ENCODE data around the gene PHF21B.

PHF21B gene

DNA sequence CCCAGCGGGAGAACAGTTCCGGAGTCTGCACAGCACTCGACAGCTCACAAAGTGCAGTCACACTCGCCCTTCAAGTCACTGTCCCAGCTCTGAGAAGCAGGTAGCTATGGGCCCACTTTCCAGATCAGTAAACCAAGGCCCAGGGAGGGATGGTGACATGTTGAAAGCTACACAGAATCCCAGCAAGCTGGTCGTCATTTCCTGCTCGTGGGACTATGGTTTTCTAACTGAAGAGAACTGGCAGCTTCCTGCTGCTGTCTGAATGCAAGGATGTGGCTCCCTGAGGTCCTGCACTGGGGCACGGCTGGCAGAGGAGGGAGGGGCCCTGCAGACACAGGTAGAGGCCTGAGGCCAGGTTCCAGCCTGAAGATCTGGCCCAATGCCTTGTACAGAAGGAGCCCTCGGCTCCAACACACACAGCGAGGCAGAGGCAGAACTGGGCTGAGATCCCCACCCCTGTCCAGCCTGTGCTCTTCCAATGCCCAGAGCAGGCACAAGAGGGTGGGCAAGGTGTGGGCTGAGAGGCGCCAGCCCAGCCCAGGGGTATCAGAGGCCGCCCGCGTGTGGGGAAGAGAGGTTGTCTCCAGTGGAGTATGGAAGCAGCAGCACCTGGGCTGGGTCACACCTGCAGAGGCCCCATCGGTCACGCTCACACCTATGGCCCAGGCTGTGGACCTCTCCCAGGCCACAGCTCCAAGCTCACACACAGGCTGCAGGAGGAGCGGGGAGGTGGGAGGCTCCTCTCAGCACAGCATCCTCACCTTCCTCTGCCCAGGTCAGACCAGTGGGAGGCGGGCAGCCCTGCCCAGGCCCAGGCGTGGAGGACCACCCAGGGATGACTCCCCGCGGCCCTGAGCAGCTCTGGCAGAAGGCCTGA, 119.2 kb downstream of the PHF21B start:
- DNase-seq = no peak

DNA sequence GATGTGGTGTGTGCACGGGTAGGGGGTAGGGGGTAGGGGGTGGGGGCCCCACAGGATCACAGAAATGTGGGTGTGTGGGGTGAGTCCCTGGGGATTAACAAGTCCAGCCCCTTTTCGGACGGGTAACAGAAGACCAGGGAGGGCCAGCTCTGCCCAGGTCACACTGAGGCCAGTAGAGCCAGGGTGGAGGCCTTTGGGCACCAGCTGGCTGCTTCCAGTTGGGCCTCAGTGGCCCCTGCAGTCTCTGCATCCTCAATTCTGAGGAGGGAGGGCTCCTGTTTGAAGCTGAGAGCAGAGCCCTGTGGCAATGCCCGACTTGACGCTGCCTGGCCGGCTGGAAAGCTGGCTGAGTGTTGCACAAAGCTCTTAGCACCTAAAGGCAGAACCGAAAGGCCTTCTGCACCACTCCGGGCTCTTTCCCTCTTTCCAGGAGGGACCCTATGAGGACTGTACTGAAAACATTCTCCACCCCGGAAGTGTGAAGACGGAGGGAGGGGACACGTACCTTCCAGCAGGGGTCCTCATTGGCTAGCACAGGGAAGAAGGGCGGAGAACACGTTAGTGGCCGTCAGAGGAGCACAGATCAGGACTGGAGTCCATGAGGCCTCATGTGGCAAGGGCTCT, 120.4 kb downstream of the PHF21B start:
- no peak for DNase-seq

DNA sequence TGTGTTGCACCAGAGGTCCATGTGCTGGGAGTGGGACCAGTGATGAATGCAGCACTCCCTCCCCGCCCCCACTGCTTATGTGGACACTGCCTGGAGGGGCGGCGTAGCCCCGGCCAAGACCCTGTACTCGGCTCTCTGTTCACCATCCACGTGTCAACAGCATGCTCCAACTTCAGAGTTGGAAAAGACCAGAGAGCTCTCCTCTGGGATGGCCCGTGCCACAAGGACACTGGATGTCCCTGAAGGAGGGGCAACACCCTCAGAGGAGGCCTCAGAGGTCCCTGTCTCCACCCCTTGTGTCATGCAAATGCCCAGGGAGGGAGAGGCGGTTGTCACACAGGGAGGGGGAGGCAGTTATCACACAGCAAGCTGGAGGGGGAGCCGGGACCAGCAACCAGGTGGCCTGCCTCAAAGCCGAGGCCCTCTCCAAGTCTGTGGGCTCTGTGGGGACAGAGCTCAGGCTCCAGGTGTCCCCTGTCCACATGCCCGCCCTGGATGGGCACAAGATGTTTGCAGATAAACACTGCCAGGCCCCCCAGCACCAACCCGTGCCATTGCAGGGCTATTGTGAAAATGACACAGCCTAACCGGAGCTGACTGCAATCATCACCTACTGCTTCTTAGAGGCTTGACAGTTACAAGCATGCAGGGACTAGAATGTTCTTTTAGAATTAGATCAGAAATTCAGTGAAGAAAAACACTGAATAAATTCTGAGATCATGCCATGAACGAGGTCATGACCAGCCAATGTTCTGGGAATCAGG, 121.1 kb downstream of the PHF21B start:
- no peak for DNase-seq

DNA sequence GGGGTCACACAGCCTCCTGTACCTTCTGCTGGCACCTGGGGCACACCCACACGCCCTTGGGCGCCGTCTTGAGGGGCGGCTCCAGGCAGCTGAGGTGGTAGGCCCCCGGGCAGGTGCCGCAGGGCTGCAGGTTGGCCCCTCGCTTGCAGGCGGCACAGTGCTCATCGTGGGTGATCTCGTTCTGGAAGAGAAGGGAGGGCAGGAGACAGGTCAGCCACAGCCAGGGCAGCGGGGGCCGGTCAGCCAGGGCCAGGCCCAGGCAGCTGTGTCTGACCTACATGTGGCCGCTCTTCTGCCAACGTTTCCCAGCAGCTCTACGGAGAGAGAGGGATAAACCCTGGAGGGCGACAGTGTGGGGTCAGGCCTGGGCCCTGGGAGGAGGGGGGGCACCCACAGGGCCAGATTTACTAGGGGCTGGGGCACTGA, 121.9 kb downstream of the PHF21B start:
- no peak for DNase-seq

DNA sequence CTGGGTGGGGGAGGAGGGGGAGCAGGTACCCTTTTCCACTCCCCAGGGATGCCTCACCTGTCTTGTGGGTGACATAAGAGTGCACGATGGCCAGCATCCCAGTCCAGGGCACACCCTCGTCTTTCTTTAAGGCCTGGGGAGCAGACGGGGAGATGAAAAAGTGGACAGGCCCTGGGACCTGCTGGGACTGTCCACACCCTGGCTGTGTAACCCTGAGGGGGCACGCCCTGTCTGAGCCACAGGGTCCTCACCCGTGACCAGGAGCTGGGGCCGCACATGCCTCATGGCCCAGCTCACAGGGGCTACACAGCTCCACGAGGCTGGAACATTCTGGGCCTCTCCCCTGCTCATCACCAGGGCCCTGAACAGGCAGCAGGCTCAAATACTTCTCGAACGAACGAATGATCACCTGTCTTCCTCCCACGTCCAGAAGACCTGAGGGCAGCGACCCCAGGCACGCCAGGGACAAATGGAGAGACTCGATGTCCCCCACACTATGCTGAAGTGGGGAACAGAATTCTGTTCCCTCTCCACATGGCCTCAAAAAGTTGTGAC, 123.9 kb downstream of the PHF21B start:
- DNase-seq = no peak

DNA sequence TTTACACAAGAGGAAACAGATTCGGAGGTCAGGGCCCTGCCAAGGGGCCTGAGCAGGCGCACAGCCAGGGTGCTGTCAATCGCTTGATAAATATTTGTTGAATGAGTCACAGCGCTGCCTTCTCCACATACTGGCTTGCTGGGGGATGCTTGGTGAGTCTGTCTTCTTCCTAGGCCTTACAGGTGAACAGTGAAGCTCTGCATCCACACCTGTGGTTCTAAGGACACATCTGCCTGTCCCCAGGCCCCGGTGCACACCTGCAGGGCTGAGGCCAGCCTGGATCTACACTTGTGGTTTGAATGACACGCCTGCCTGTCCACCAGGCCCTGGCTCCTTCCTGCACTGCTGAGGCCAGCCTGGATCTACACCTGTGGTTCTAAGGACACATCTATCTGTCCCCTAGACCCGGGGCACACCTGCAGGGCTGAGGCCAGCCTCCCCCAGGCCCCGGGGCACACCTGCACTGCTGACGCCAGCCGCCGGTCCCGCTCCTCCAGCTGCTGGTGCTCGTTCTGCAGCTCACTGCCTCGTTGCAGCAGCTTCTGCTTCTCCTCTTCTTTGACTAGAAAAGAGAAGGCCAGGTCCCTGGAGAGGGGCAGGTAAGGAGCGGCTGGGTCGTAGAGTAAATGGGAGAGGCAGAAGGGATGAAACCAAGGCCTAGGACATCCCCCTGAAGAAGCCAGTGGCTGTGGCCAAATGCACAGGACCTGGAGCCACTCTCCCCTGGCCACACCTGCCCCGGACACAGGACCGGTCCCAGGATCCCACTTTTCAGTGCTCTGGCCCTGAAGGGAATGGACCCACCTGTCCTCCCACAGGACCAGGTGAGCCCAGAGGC, 124.6 kb downstream of the PHF21B start:
- DNase-seq = no peak

DNA sequence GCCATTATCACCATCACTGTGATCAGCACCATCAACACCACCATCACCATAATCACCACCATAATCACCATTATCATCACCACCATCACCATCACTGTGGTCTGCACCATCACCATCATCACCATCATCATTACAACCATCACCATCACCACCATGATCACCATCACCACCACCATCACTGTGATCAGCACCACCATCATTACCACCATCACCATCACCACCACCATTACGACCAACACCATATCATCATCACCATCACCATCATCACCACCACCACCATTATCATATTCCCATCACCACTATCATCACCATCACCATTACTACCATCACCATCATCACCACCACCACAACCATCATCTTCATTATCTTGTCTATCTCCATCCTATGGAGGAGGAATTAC, 125.2 kb downstream of the PHF21B start:
- DNase-seq = no peak

DNA sequence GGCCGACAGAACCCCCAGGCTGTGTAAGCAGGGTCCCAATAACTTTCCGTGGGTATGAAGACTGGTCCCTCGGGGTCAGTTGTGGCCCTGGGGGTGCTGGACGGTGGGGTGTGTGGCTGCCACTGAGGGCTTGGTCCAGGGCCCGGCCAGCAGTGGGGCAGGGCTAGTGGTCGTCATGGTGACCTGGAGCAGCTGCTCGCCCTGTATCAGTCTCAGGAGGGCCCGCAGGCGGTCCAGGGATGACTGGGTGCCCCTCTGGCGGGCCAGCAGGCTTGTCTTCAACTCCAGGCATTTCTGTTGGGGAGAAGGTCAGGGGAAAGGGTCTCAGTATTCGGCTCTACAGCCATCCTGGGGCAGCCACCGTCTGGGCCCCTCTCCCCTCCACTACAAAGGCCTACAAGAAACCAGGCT, 126.8 kb downstream of the PHF21B start:
- DNase-seq = no peak

DNA sequence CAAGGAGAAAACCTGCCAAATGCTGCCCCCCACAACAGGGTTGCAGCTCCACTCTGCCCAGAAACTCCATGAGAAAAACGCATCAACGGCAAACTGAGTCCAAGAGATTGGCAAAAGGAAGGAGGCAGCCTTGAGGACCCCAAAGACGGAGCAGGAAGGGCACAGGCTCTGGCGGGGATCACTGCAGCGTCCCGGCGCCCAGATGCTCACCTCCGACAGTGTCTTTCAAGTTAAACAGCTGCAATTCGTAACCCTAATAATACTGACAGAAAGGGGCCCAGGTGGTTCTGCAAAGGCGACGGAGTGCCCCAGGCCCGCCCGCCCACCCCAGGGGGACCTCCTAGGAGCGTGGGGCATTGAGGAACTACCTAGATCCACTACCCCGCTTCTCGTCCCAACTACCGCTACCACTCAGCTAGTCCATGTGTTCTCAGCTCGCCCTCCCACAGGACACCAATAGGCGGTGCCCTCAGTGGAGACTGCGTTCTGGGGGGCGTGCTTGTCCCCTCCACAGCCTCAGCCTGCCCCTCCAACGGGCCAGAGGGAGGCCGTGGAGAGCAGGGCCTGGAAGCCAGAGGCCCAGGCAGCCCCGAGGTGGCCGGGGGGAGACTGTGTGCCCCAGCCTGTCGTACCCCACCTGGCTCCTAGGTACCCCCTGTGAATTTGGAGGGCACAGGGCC, 127.4 kb downstream of the PHF21B start:
- DNase-seq = no peak

DNA sequence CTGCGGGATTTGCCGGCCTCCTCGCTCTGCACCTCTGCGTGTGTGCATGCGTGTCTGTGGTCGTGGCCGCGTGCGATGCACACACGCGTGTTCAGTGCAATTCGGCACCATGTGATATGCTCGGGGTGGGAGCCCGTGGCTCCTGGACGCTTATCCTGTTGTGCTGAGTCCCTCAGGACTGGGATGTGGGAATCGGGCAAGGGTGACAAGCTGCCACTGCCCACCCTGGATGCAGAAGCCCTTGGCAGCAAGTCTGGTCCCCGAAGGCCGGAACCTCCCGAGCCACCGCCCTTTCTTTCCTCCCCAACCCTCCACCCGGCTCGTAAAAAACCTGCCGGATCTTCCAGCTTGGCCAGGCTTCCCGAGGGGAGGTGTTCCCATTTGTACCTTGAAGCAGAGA, 128.2 kb downstream of the PHF21B start:
- DNase-seq = no peak

DNA sequence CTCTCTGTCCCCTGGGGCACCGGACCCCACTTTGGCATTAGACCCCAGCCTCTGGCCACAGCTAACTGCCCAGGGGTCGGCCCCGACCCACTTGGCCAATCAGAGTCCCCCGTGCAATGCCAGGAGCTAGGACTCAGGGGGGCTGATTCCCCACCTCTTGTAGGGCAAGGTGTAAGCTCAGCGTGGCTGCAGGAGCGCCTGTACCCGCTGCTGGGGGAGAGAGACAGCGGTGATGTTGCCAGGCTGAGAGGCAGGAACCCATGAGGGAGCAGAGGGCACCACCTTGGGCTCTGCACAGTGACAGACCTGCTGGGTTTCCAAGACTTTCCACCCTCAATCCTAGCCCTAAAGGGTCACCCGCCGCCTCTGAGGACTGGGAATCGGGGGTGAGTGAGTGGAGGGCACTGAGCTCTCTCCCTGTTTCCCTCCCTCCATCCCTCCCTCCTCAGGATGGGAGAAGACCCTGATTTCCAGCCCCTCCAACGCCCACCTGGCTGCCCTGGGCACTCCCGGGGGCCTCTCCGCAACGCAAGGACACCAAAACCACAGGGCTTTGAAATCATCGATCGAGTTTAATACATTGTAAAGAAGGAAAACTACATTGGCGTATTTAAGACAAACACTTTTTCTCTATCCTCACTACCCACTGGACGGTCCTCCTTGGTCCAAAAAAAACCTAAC, 129.1 kb downstream of the PHF21B start:
- DNase-seq = no peak

DNA sequence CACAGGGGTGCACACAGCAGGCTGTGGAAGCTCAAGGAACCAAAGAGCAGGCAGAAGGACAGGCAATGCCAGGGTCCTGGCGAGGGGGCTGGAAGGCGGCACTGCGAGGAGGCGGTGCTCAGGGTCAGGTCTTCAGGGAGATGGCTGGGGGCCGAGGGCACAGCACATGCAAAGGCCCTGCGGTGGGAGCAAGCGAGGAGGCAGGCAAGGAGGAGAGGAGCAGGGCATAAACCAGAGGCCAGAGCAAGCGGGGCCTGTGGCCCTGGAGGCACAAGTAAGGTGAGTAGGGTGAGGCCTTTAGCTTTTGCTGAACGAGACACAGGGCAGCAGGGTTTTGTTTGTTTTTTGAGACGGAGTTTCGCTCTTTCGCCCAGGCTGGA, 130.5 kb downstream of the PHF21B start:
- no peak for DNase-seq

DNA sequence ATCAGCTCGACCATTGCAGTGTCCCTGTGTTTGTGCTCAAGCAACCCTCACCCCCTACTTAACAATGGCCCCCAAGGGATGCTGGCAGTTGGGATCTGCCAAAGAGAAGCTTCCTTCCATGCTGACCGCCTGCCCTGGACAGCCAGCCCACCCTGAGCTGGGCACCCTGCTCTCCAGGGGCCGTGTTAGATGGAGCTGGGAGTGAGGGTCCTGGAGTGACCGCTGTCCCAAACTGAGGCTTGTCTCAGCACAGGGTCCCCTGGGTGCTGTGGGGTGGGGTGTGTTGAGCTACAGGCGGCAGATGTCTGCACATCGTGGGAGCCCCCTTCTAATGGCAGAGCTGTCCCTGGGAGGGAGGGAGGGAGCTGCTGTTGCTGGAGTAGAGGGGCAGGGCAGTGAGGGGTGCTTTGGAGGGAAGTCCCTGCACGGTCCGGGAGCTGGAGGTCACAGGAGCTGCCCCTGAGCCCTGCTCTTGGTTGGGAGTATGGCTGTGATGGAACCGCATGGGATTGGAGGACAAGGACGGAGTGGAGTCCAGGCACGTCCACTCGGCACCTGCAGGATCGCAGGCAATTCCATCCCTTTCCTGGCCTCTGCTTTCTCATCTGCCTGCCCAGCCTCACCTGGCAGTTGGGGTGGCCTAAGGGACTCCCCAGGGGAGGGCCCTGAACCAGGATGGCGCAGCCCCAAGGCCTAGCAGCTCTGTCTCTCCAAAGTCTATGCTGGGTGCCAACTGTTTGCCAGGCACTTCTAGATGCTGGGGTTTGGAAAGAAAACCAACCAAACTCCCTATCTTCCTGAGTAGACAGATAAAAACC, 131.1 kb downstream of the PHF21B start:
- no peak for DNase-seq

DNA sequence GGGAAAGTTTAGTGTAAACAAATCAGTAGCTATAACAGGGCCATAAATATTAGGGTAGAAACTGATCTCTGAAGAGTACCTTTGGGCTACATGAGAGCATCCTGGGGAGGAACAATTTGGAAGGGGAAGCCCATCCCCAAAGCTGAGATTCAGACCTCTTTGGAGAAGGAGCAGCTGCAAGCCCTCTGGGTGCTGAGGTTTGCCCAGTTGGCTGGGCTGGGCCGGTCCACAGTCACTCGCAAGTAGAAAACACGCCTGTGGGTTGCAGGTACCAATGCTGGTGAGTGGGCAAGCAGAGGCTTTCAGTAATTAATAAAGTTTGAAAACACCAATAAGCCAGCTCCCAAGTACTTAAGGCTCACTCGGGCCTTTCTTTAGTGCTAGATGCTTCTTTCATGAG, 132.9 kb downstream of the PHF21B start:
- no peak for DNase-seq

DNA sequence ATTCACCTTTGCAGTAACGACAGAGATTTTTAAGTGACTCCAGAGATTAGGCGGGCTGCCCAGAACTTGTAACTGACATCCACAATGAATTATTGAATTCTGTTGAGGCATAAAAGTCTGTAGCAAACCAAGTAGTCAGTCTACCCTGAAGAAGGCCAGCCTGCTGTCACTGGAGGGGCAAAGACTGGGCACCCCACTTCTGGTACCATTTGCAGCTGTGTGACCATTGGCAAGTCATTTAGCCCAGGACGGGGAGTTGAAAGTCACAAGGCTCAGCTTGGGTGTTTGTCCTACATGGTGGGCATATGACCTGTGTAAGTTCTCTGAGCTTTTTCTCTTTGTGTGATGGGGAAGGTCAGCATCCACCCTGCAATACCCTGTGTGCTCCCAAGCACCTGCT, 138.0 kb downstream of the PHF21B start:
- DNase-seq = no peak

DNA sequence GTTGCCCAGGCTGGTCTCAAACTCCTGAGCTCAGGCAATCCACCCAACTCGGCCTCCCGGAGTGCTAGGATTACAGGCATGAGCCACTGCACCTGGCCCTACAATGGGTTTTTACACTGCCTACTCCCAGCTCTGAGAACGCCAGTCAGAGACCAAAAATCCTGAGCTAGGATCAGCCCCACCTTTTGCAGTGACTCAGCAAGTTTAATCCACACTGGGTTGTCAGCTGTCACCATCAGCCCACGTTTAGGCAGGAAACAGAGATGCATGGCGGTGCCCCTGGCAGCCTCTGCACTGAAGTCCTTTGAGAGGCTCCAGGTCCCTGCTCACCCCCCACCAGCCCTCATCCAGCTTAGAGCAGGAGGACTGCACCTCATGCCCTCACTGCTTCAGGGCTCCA, 139.8 kb downstream of the PHF21B start:
- DNase-seq = no peak

DNA sequence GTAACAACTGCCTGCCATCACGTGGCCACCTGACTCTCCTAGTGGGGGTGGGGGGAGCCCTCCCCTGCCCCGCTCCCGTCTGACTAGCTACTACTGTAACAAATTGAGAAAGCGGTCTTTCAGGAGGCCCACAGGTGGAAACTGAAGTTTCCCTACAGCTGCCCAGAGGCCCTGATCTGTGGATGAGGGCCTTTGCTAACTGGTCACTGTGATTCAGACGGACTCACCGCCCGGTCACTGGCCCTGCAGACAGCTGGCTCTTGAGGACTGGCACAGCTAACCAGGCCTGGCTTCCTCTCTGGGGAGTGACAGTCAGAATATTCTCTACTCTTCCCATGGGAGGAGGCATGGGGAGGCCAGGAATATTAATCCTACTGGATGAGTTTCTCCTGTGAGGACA, 140.6 kb downstream of the PHF21B start:
- no peak for DNase-seq

DNA sequence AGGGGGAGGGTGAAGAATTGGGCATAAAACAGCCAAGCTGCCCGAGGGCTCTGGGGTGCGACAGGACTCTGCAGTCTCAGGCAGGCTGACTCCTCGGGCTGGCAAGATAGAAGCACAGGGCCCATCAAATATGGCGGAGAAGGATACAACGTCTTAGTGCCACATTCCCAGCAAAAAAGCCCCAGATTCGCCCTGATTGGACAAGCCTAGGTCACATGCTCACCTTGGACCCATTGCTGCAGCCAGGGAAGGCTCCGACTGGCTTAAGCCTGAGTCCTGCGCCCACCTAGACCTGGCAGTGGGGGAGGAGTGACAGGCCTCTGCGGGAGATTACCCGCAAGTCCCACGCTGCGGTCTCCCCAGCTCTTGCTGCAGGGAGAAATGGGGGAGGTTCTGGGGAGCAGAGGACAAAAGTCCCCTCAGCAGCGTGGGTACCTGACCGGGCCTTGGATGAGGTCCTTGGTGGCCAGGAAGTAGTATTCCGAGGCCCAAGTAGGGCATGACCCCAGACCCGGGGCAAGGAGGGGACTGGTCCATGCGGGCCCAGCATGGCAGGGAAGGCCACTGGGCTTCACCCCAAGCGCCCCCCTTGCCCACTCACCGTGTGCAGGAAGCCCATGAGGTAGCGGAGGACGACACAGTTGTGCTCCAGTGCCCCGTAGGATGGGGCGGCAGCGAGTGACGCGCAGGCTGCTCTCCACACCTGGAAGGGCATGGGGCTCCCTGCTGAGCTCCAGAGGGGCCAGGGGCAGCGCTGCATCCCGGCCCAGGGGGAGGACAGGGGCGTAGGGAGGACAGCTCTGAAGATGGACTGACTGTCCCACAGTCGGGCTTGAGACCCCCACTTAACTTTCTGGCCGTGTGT, 144.4 kb downstream of the PHF21B start:
- no peak for DNase-seq
